ENCODE data around the gene UBE2K.

- no peak for TF ChIP-seq MAX (IDR thresholded peaks at IDR 0.05; ENCODE audit: low read depth, low read length)
- TF ChIP-seq PAX5 (IDR thresholded peaks at IDR 0.05; ENCODE audit: borderline replicate concordance, low read depth, low read length) = no peak
- TF ChIP-seq EGR1 (IDR thresholded peaks at IDR 0.05; ENCODE audit: borderline replicate concordance in 1 of 2, low read depth in 2 of 2, low read length in 2 of 2) = no peak
- no peak for TF ChIP-seq CTCF (IDR thresholded peaks at IDR 0.05 in 2 of 3, conservative IDR thresholded peaks at IDR 0.05 in 1 of 3; ENCODE audit: control insufficient read depth in 2 of 3, extremely low read depth in 1 of 3, insufficient read depth in 1 of 3, low read depth in 3 of 3, low read length in 3 of 3)
- TF ChIP-seq SREBF2 (IDR thresholded peaks at IDR 0.05; ENCODE audit: low read length) = no peak
- TF ChIP-seq POLR2A (IDR thresholded peaks at IDR 0.05; ENCODE audit: low read depth, low read length) = no peak
- no peak for TF ChIP-seq BCLAF1 (IDR thresholded peaks at IDR 0.05)
- no peak for TF ChIP-seq RAD21 (IDR thresholded peaks at IDR 0.05; ENCODE audit: insufficient read depth, low read depth, low read length)
- TF ChIP-seq MYC (IDR thresholded peaks at IDR 0.05; ENCODE audit: insufficient read depth, insufficient read length, insufficient replicate concordance, low read length, severe bottlenecking) = no peak
These were observed 12.4 kb downstream of the UBE2K start for GRCh38 chr4:39710098-39710896.
